IPS DF 4.7 (cell line): ENCODE measurements around the gene SLC11A1.

Experiments used
- DNase-seq: peaks from one replicate; pipeline ENCODE4 v3.0.0-alpha.2; 2013; ENCODE audit warnings: low spot score; ENCODE audit errors: extremely low read depth

The SLC11A1 gene

DNA sequence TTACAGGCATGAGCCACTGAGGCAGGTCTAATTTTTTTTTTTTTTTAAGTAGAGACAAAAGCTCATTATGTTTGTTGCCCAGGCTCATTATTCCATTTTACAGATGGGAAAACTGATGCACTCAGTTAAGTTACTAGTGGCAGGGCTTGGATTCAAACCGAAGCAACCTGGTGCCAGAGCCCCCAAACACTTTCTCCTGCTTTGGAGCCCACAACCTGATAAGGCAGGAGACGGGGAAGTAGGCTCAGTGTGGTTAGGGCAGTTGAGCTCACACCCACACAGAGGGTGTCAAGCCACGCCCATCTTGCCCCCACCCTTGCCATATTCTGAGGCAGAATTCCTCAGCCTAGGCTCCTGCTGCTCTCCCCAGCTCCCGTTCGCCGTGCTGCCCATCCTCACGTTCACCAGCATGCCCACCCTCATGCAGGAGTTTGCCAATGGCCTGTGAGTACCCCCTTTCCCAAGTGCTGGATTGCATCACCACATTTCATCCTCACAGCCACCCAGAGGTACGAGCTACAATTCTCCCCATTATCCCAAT is 11.7 kb downstream of the SLC11A1 start:
- DNase-seq = no peak

DNA sequence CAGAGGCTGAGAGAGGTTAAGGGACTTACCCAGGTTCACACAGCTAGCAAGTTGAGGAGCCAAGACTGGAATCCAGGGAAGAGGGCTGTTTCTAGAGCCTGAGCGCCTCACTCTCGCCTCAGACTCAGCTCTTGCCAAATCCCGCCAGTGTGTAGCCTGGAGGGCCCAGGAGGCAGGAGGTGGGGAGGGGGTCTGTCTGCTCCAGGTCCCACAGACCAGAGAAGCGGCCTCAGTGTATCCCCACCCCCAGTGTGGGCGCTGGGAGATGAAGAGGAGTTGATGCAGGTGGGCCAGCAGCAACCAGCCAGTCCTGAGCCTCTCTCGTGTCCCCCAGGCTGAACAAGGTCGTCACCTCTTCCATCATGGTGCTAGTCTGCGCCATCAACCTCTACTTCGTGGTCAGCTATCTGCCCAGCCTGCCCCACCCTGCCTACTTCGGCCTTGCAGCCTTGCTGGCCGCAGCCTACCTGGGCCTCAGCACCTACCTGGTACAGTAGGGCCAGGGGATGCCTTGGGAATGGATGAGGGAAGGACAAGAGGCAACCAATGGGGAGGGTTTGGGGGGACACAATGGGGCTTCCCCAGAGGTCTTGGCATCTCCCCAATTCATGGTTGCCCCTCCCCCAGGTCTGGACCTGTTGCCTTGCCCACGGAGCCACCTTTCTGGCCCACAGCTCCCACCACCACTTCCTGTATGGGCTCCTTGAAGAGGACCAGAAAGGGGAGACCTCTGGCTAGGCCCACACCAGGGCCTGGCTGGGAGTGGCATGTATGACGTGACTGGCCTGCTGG is 12.4 kb downstream of the SLC11A1 start:
- no peak for DNase-seq

DNA sequence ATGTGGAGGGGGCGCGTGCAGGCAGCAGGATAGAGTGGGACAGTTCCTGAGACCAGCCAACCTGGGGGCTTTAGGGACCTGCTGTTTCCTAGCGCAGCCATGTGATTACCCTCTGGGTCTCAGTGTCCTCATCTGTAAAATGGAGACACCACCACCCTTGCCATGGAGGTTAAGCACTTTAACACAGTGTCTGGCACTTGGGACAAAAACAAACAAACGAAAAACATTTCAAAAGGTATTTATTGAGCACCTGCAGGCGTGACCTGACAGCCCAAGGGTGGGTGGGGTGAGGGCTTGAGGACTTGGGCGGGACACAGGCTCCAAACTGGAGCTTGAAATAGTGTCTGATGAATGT is 13.0 kb downstream of the SLC11A1 start:
- no peak for DNase-seq

DNA sequence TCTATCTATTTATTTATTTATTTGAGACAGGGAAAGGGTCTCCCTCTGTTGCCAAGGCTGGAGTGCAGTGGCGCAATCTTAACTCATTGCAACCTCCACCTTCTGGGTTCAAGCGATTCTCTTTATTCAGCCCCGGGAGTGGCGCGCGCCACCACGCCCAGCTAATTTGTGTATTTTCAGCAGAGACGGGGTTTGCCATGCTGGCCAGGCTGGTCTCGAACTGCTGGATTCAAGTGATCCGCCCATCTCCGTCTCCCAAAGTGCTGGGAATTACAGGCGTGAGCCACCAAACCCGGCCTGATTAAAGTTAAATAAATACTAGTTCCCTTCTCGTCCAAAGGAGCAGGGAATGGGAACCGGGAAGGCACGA is 13.4 kb downstream of the SLC11A1 start:
- no peak for DNase-seq

DNA sequence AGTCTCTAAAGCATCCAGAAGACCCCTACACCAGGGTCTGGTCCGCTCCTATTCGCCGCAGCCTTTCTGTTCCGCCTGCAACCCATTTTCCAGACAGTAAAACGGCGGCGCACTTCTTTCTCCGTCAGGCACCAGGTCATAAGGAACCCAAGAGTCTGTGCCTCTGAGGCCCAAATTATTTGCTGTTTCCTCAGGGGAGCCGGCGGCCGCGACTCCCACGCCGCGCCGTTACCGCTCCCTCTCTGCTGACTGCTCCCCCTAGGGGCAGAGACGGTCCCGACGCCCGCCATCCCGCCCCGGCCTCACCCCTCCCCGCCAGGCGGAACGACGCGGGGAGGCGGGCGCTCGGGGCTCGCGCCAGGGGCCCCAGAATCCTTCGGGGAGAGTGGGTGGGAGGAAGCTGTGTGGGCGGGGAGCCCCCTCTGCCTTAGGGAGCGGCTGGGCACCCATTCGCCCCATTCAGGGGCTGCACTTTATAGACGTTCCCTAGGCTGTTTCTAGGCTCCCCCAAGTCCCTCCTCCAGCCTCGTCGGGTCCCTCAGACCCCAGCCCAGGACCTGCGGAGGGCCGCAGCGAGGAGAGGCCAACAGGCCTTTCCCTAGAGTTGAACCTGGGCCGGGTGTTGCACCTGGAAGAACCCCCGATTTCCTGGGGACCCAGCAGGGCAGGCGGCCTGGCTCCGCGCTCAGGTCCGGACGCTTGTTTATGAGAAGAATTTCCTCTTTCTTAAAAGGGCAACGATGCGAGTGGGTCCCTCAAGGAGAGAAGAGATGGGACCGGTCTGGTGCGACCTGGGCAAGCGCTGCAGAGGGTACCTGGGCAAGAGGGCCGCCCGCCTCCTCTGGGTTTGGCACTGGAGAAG is 14.0 kb downstream of the SLC11A1 start:
- DNase-seq = no peak

DNA sequence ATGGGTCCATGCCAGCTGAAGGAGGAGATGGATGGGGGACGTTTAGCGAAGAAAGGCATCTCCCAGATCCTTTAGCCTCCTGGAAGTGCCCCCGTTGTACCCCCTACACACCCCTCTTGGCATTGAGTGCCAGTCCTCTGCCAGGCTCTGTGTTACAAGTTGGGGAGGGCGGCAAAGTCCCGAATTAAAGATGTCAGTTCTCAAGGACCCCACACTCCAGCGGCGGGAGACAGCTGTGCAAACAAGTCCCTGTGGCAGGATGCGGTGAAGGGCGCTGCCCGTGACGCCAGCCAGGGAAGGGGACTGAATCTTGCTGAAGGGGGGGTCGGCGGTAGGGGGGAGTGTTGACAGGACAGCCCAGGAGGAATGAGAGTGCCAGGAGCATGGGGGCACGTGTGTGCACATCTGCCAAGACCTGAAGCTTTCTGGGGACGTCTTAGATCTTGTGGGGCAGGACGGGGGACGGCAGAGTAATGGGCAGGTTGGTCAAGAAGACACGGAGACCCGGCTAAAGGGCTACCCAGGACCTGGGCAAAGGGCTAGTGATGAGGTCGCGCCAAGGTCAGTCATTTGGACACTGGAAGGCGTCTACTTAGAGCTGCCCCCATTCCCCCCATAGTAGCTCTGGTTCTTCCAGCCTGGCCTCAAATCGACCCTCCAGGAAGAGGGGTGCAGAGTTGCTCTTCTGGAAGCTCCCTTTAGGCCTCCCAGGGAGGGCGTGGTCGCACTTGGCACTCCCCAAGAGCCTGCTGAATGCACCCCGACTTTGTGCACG is 14.8 kb downstream of the SLC11A1 start:
- DNase-seq = no peak

DNA sequence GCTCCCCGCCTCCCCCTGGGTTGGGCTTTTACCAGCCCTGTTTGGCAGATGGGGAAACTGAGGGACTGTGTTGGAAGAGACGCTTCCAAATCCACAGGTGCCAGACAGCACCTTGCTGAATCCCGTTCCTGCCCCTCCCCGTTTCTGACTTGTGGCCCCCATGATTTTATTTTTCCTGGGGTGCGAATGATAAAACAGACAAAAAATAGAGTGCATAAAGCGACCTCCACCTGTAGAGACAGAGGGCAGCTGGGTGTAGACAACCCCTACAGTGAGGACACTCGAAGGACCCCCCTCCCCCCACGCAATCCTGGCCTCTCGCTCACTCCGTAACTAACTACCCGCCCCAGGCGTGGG is 15.4 kb downstream of the SLC11A1 start:
- DNase-seq = no peak

DNA sequence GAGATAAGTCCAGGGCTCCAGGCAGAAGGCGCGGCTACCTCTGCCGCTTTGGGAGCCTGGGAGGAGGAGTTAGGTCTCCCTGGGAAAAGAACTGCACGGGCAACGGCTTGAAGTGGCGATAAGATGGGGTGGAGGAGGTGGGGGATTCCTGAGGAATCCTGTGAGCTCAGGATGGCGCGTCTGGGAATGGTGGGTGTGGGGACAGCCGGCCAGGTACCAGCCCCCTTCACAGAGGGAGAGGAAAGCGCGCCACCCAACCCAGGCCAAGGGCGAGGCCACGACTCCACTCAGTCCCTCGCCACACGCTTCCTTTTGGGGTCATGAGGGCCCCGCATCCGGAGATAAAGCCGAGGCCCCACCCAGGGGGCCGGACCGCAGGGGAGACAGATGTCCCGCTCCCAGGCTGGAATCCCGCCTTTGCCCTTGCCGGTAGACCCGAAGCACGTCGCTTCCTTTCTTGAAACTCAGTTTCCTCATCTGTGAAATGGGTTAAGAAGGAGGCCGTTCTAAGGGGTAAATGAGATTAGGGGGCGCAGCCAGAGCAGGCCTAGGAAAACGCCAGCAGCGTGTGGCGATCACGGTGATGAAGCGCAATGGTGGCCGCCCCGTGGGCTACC is 15.9 kb downstream of the SLC11A1 start:
- DNase-seq = no peak

DNA sequence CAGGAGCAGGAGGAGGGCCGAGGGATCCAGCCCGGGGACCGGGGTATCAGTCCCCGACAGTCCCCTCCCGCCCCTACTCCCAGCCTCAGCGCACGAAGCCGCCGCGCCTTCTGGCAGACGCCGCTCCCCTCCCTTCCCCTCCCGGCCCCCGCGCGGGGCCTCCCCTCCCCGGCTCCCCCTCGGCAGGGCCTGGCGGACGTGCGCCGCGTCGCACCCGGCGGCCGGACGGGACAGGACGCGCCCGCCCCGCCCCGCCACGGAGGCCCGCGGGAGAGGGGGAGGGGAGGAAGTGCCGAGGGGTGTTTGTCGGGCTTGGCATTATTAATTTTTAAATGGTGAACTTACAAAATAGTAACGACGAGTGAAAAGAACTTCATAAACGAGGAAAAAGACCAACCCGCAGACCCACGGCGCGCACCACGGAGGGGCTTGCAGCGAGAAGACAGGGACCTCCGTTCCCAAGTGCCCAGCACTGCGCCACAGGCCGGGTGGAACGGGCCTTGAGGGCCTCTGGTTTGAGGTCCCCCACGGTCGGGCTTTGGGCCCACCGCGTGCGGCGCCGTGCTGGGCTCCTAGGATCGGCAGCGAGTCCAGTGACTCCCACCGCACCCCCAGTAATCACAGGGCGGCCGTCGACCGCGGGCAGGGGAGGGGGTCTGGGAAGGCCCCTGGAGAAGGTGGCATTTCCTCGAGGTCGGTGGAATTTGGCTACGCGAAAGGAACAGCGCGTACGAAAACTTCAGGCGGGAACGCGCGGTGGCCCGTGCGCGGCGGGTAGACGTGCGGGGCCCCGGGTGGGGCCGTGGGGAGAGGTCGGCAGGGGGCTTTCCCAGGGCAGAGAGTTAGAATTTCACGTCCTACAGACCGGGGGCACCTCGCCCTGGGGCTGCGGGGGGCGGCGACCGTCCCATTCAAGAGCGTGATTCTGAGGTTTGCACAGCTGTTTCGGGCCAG is 16.6 kb downstream of the SLC11A1 start:
- no peak for DNase-seq

DNA sequence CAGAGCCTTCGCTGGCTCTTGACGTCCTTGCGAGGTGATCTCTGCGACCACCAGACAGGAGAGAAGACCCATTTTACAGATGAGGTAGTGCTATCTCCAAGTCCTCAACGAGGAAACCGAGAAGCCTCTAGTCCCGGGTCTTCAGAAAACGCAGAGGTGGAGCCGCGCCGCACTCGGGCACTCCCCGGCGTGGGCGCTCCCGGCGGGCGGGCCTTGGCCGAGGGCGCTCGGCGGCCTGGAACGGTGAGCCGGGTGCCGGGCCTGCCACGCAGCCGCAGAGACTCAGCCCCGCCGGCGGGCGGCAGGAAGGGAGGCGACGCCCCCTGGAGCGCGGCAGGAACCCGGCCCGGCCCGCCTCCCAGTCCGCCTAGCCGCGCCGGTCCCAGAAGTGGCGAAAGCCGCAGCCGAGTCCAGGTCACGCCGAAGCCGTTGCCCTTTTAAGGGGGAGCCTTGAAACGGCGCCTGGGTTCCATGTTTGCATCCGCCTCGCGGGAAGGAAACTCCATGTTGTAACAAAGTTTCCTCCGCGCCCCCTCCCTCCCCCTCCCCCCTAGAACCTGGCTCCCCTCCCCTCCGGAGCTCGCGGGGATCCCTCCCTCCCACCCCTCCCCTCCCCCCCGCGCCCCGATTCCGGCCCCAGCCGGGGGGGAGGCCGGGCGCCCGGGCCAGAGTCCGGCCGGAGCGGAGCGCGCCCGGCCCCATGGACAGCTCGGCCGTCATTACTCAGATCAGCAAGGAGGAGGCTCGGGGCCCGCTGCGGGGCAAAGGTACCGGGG is 17.5 kb downstream of the SLC11A1 start, which contains the start of gene CTDSP1:
Gene CTDSP1, plus strand, starts transcription at position 478 of the 776 bp plus-strand sequence. Its CDS starts 223 bp downstream, at position 701.
- no peak for DNase-seq

DNA sequence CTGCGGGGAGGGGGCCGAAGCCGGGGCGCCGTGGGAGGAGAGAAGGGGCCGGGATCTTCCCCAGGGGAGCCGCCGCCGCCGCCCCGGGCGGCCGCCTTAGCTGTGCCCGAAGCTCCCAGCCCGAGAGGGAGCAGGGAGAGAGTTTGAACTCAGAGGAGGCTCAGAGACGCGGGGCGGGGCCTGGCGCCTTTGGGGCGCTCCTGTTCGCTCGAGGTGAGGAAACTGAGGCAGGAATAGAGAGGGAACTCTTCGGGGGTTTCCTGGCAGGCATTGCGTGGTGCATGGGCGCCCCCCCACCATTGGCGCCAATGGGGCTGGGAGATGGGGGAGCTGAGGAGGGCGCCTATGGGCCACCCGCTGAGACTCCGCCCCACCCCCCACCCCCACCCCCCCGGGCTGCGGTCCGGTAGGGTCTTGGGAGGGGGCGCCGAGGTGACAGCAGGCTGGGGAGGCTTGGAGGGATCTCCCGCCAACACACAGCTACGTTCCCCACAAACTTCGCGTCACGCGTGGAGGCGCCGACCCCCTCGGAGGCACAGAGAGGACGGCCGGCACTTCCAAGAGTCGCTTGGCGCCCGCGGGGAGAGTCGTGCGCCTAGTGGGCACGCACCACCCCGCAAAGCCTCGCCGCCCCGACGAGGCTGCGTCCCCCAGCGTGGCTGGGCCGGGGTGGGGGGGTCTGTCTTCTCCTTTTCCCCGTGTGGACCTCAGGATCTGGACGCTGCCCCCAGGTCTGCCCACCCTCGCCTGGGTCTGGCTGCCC is 18.3 kb downstream of the SLC11A1 start:
- DNase-seq = no peak

DNA sequence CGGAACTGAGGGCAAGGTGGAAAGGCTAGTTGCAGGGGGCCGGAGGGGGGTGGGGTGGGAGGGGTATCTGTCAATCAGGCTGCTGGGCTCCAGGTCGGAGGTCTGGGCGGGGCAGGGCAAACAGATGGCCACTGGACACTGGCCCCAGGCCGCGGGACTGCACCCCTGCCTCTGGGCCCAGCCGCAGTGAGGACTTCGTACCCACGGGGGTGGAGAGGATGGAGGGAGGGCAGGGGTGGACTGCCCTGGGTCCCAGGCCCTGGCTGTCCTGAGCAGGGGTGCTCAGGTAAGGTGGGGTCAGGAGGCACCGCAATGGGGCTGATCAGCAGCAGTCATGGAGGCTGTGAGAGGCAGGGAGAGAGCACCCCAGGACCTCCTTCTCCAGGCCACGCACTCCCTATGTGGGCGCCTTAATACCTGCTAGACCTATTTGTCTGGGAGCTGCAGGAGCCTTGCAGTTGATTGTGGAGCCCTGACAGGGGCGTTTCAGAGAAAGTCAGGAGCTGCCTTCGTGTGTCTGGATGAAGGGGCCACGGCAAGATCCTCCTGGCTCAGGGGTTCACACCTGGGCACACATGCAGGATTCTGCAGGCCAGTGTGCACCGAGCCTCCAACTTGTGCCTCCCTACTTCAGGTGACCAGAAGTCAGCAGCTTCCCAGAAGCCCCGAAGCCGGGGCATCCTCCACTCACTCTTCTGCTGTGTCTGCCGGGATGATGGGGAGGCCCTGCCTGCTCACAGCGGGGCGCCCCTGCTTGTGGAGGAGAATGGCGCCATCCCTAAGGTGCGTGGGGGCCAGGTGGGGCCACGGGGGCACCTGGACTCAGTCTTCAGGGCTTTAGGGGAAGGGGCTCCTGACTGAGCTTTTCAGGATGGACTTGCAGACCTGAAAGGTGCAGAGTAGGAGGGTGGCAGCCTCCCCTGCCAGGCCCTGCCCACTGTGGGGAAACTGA is 19.1 kb downstream of the SLC11A1 start:
- no peak for DNase-seq

DNA sequence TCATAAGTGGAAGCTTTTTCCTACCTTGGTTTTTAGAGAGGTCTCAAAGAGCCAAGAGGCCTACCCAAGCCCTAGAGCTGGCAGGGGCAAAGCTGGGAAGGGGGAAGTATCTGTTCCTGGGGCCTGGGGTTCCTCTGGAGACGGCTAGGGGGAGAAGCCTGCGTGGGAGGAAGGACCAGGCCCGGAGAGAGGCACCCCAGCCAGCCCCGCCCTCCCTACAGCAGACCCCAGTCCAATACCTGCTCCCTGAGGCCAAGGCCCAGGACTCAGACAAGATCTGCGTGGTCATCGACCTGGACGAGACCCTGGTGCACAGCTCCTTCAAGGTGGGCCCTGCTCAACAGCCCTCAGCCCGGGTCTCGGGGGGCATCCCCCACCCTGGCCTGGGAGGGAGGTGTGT is 19.8 kb downstream of the SLC11A1 start:
- DNase-seq = no peak

DNA sequence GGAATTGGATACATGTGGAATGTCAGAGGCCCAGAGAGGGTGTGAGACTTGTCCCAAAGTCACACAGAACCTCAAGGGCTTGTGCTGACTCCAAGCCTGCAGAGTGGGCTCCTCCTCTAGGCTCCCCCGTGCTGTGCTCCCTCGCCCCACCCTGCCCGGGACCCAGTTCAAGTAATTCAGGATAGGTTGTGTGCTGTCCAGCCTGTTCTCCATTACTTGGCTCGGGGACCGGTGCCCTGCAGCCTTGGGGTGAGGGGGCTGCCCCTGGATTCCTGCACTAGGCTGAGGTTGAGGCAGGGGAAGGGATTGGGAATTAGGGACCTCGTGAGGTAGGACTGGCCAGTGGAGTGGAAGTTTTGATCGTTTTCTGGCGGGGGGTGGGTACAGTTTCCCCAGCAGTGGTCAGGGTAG is 20.4 kb downstream of the SLC11A1 start:
- DNase-seq = no peak

DNA sequence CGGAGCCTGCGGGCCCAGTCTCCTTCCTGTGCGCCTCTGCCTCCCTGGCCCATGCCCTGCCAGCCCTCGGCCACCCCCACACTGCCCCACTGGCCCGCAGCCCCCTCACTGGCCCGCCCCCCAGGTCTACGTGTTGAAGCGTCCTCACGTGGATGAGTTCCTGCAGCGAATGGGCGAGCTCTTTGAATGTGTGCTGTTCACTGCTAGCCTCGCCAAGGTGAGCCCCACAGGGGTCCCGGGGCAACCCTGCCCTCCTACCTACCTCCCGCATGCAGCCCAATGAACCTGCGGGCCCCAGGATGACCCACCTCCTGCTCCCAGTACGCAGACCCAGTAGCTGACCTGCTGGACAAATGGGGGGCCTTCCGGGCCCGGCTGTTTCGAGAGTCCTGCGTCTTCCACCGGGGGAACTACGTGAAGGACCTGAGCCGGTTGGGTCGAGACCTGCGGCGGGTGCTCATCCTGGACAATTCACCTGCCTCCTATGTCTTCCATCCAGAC is 20.9 kb downstream of the SLC11A1 start:
- no peak for DNase-seq

DNA sequence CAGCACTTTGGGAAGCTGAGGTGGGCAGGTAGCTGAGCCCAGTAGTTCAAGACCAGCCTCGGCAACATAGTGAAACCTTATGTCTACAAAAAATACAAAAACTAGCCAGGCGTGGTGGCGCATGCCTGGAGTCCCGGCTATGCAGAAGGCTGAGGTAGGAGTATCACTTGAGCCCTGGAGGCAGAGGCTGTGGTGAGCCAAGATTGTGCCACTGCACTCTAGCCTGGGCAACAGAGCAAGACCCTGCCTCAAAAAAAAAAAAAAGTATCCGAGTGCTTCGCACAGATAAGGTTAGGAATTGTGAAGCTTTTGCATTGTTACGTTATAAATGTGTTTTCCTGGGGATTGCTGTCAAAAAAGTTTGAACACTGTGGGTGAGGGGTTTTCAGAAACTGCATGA is 21.7 kb downstream of the SLC11A1 start:
- no peak for DNase-seq

DNA sequence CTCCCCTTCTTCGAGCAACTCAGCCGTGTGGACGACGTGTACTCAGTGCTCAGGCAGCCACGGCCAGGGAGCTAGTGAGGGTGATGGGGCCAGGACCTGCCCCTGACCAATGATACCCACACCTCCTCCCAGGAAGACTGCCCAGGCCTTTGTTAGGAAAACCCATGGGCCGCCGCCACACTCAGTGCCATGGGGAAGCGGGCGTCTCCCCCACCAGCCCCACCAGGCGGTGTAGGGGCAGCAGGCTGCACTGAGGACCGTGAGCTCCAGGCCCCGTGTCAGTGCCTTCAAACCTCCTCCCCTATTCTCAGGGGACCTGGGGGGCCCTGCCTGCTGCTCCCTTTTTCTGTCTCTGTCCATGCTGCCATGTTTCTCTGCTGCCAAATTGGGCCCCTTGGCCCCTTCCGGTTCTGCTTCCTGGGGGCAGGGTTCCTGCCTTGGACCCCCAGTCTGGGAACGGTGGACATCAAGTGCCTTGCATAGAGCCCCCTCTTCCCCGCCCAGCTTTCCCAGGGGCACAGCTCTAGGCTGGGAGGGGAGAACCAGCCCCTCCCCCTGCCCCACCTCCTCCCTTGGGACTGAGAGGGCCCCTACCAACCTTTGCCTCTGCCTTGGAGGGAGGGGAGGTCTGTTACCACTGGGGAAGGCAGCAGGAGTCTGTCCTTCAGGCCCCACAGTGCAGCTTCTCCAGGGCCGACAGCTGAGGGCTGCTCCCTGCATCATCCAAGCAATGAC is 22.4 kb downstream of the SLC11A1 start:
- no peak for DNase-seq
